OCI-LY7 (cell line): ENCODE measurements around the gene TNS1. TPM values are rescaled to one million over a fixed set of nuclear protein-coding genes. Genes with fewer than 3 reads are reported as not detected.

ENCODE experiments used
- BruUV-seq: library from RNA; stranded (reverse); fragments of 400-500 nt; replicated peaks from 2 replicates; lab custom pipeline; 2021; lab: Mats Ljungman, UMichigan
- CTCF ChIA-PET: fragments of 300-600 bp; sonication (Branson Sonifier 250); formaldehyde crosslinking; loops from one replicate; lab custom pipeline; 2022; ENCODE audit warnings: antibody characterized with exemption; ENCODE audit not compliant: unreplicated experiment; lab: Charles Lee
- POLR2A ChIA-PET: fragments of 300-600 bp; sonication (Branson Sonifier 250); formaldehyde crosslinking; loops from one replicate; lab custom pipeline; 2022; ENCODE audit warnings: antibody characterized with exemption; lab: Charles Lee
- DNase-seq: peaks from one replicate; pipeline ENCODE4 v3.0.0-alpha.2; 2015; ENCODE audit warnings: low spot score
- H2AFZ ChIP-seq: fragments of 200-600 bp; sonication (generic), shearing (Covaris generic); 2 replicates; pipeline ENCODE4 v1.6.1; 2014; ENCODE audit warnings: mild to moderate bottlenecking, antibody characterized with exemption, low read length, moderate library complexity
- H3K27ac ChIP-seq: fragments of 200-600 bp; sonication (generic); 2 replicates; pipeline ENCODE4 v1.5.1; 2014; ENCODE audit warnings: mixed run types, low read depth, mild to moderate bottlenecking, moderate library complexity, low read length, inconsistent platforms; ENCODE audit not compliant: poor library complexity, severe bottlenecking
- H3K36me3 ChIP-seq: fragments of 200-600 bp; sonication (generic); 2 replicates; pipeline ENCODE4 v1.6.1; 2014; ENCODE audit warnings: mild to moderate bottlenecking, antibody characterized with exemption, low read length, moderate library complexity, mixed read lengths; ENCODE audit not compliant: insufficient read depth
- H3K4me1 ChIP-seq: fragments of 200-600 bp; sonication (generic); 2 replicates; pipeline ENCODE4 v1.5.1; 2014; ENCODE audit warnings: mild to moderate bottlenecking, low read length; ENCODE audit not compliant: insufficient read depth, poor library complexity, severe bottlenecking
- H3K4me2 ChIP-seq: fragments of 200-600 bp; sonication (generic); 2 replicates; pipeline ENCODE4 v1.6.1; 2014; ENCODE audit warnings: mild to moderate bottlenecking, low read length
- H3K4me3 ChIP-seq: fragments of 200-600 bp; sonication (generic); 2 replicates; pipeline ENCODE4 v1.5.1; 2014; ENCODE audit warnings: mild to moderate bottlenecking, low read depth, low read length; ENCODE audit not compliant: poor library complexity, severe bottlenecking
- H3K79me2 ChIP-seq: fragments of 200-600 bp; sonication (generic); 2 replicates; pipeline ENCODE4 v1.6.1; 2016; ENCODE audit warnings: low read depth, mild to moderate bottlenecking, low read length, moderate library complexity, mixed read lengths; ENCODE audit not compliant: insufficient read depth
- H3K9me2 ChIP-seq: fragments of 200-600 bp; sonication (generic); 2 replicates; pipeline ENCODE4 v1.6.1; 2016; ENCODE audit warnings: mild to moderate bottlenecking, low read length, mixed read lengths; ENCODE audit not compliant: insufficient read depth
- H3K9me3 ChIP-seq: fragments of 200-600 bp; sonication (generic); 2 replicates; pipeline ENCODE4 v1.6.1; 2014; ENCODE audit warnings: mild to moderate bottlenecking, mixed run types, low read length, mixed read lengths
- H4K20me1 ChIP-seq: fragments of 200-600 bp; sonication (generic); 2 replicates; pipeline ENCODE4 v1.6.1; 2014; ENCODE audit warnings: mild to moderate bottlenecking, antibody characterized with exemption, low read length, moderate library complexity, mixed read lengths; ENCODE audit not compliant: insufficient read depth
- CTCF ChIP-seq: fragments of 200-600 bp; sonication (generic); conservative IDR thresholded peaks from 2 replicates; pipeline ENCODE4 v1.5.1; 2014; ENCODE audit warnings: mild to moderate bottlenecking, antibody characterized with exemption, low read length, moderate library complexity, mixed read lengths
- EZH2phosphoT487 ChIP-seq: fragments of 200-600 bp; sonication (generic); IDR thresholded peaks from 2 replicates; pipeline ENCODE4 v1.6.1; 2018; ENCODE audit warnings: low read depth, borderline replicate concordance, mild to moderate bottlenecking, mixed run types, antibody characterized with exemption, low read length, moderate library complexity, mixed read lengths
- intact Hi-C: fragments of 100-400 bp; cut with micrococcal nuclease; formaldehyde crosslinking; loops from one replicate; pipeline ENCODE4 v1.10.0; 2022; ENCODE audit not compliant: unreplicated experiment
- total RNA-seq, 2 experiments: library from RNA; depleted of rRNA in 1 of 2; stranded (reverse); fragments of >200 nt in 1 of 2; shearing (Covaris generic) in 1 of 2; gene quantifications; 2 replicates each; pipeline ENCODE4 v1.2.3, GENCODE V29; 2014 to 2022

TNS1 gene
- total RNA-seq, 2 experiments from 2014 or later: not detected

GRCh38 chr2:217801115-217801531, 201.7 kb downstream of the TNS1 start:
- no peak for DNase-seq
- BruUV-seq: no TSS peak

GRCh38 chr2:217800433-217801114, 202.2 kb downstream of the TNS1 start:
- H3K4me2 ChIP-seq: no peak overlapping the region
- ChIA-PET POLR2A (no interaction called here), CTCF (no interaction called here)
- H3K4me3 ChIP-seq: no peak overlapping the region
- no peak overlapping the region for H2AFZ ChIP-seq
- no peaks in the 10 kb centered on the region for H3K9me2 ChIP-seq
- no peak for DNase-seq
- intact Hi-C loops: no loop called here
- BruUV-seq: no TSS peak
- no peaks in the 10 kb centered on the region for H3K9me3 ChIP-seq
- no peaks in the 10 kb centered on the region for H3K36me3 ChIP-seq
- H3K79me2 ChIP-seq: no peaks in the 10 kb centered on the region
- peaks cover 10% of the 10 kb centered on the region for H3K4me1 ChIP-seq
- no peaks in the 10 kb centered on the region for H4K20me1 ChIP-seq
- TF ChIP-seq EZH2phosphoT487: no peak
- TF ChIP-seq CTCF: no peak
- no peak overlapping the region for H3K27ac ChIP-seq

More at GRCh38 chr2:217801115-217801531, 201.7 kb downstream of the TNS1 start:
- no peak overlapping the region for H2AFZ ChIP-seq
- H3K4me2 ChIP-seq: no peak overlapping the region
- H3K27ac ChIP-seq: no peak overlapping the region
- CTCF ChIA-PET: no interaction called here
- H3K79me2 ChIP-seq: no peaks in the 10 kb centered on the region
- intact Hi-C loops: no loop called here
- no peaks in the 10 kb centered on the region for H3K9me3 ChIP-seq
- H3K36me3 ChIP-seq: no peaks in the 10 kb centered on the region
- H4K20me1 ChIP-seq: no peaks in the 10 kb centered on the region
- no peaks in the 10 kb centered on the region for H3K9me2 ChIP-seq
- POLR2A ChIA-PET: no interaction called here
- TF ChIP-seq EZH2phosphoT487 (no peak), CTCF (no peak)
- no peak overlapping the region for H3K4me3 ChIP-seq
- peaks cover 10% of the 10 kb centered on the region for H3K4me1 ChIP-seq
